ENCODE measurements around the gene ZSWIM3. TPM values are rescaled to one million over a fixed set of nuclear protein-coding genes. Genes with fewer than 3 reads are reported as not detected.

ZSWIM3 gene
- total RNA-seq, 1 donor from 2014 or later = 7.9 TPM

DNA sequence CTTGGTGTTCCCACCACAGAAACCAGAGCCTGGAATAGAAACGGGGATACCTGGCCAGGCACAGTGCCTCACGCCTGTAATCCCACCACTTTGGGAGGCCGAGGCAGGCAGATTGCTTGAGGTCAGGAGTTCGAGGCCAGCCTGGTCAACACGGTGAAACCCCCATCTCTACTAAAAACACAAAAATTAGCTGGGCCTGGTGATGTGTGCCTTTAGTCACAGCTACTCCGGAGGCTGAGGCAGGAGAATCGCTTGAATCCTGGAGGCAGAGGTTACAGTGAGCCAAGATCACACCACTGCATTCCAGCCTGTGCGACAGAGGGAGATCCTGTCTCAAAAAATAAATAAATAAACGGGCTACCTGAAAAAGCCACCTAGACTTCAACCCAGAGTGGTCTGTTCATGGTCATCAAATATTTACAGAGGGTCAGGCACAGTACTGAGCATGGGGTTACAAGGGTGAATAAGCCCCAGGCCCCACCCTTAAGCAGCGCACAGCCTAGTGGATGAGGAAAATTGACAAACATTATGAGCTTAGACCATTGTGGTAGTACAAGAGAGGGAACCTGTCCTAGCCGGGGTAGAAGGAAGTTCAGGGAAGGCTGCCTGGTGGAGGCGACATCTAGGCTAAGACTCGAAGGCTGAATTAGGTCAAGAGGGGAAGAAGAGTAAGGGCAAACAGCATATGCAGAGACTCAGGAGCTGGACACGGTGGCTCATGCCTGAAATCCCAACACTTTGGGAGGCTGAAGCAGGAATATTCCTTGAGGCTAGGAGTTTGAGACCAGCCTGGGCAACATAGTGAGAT lies 69.9 kb downstream of the ZSWIM3 start:
- no peak for DNase-seq (ENCODE audit: low read depth in 2 of 2)

Other genes starting within 250 kb of the ZSWIM3 start
- not detected in 2 replicates for gene WFDC10A, start 227.9 kb upstream of the ZSWIM3 start, total RNA-seq
- gene WFDC9, start 226.3 kb upstream of the ZSWIM3 start, total RNA-seq = not detected in 2 replicates
- gene WFDC11, start 187.4 kb upstream of the ZSWIM3 start, total RNA-seq = not detected in 2 replicates
- not detected in 2 replicates for gene WFDC13, start 155.6 kb upstream of the ZSWIM3 start, total RNA-seq
- gene WFDC10B, start 152.6 kb upstream of the ZSWIM3 start, total RNA-seq = not detected in 2 replicates
- not detected in 2 replicates for gene SPINT4, start 135.3 kb upstream of the ZSWIM3 start, total RNA-seq
- gene WFDC3, start 65.7 kb upstream of the ZSWIM3 start, total RNA-seq = not detected in 2 replicates
- gene DNTTIP1, start 65.7 kb upstream of the ZSWIM3 start, total RNA-seq = 14.4 and 15.1 TPM in 2 replicates
- gene UBE2C, start 45.0 kb upstream of the ZSWIM3 start, total RNA-seq = 4.2 and 10.7 TPM in 2 replicates
- not detected in 2 replicates for gene TNNC2, start 30.3 kb upstream of the ZSWIM3 start, total RNA-seq
- 9.4 and 11.9 TPM in 2 replicates for gene SNX21, start 23.8 kb upstream of the ZSWIM3 start, total RNA-seq
- 25.7 and 35.3 TPM in 2 replicates for gene ACOT8, start 222 bp upstream of the ZSWIM3 start, total RNA-seq
- gene ZSWIM1, start 23.6 kb downstream of the ZSWIM3 start, total RNA-seq = 2.4 and 4.0 TPM in 2 replicates
- 0.44 and 0.79 TPM in 2 replicates for gene SPATA25, start 30.0 kb downstream of the ZSWIM3 start, total RNA-seq
- 2.2 and 3.0 TPM in 2 replicates for gene NEURL2, start 33.6 kb downstream of the ZSWIM3 start, total RNA-seq
- gene CTSA, start 33.7 kb downstream of the ZSWIM3 start, total RNA-seq = 40.8 and 64.1 TPM in 2 replicates
- gene PLTP, start 54.5 kb downstream of the ZSWIM3 start, total RNA-seq = 4.4 and 4.8 TPM in 2 replicates
- gene PCIF1, start 77.1 kb downstream of the ZSWIM3 start, total RNA-seq = 7.8 and 9.5 TPM in 2 replicates
- gene ZNF335, start 114.6 kb downstream of the ZSWIM3 start, total RNA-seq = 4.4 and 8.9 TPM in 2 replicates
- under 0.01 TPM in 1 of 2 replicates, not detected in the other for gene MMP9, start 151.3 kb downstream of the ZSWIM3 start, total RNA-seq
- 0.20 and 0.44 TPM in 2 replicates for gene SLC12A5, start 171.6 kb downstream of the ZSWIM3 start, total RNA-seq
- gene NCOA5, start 232.3 kb downstream of the ZSWIM3 start, total RNA-seq = 7.0 and 9.1 TPM in 2 replicates

All from lung microvascular endothelial cell (primary cell).